ENCODE results near the gene TRIM41.
"Not testable (repeated sequence)": the region's sequence is repeated elsewhere in the genome, so short reads cannot be mapped to it uniquely, and the experiment has no call there.

DNA sequence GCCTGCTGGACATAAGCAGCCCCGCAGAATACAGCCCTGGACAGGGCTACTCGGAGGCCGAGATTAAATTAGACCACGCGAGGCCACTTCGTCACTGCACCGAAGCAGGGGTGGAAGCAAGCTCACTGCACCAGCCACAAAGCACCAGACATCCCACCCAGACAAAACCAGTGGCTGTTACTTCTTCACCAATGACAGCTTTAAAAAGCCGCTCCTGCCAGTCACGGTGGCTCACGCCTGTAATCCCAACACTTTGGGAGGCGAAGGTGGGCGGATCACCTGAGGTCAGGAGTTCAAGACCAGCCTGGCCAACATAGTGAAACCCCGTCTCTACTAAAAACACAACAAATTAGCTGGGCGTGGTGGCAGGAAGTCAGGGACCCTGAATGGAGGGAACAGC lies 45.5 kb upstream of the TRIM41 start:
- TF ChIP-seq ZFP3 (CRISPR knock-in tag; IDR thresholded peaks at IDR 0.05); BACH2 (CRISPR knock-in tag; IDR thresholded peaks at IDR 0.05; ENCODE audit: borderline replicate concordance): not testable (repeated sequence)

All from SK-N-SH treated with all-trans-retinoic acid at 6 μM for 48 hours (cell line).